B cell (primary cell): ENCODE measurements around the gene MAD1L1. TPM values are rescaled to one million over a fixed set of nuclear protein-coding genes. Genes with fewer than 3 reads are reported as not detected.

ENCODE experiments used
- ATAC-seq: fragments of 200-7000 bp; cut with Tn5 transposase; one replicate; pipeline ENCODE4 v1.10.0; 2021; ENCODE audit warnings: low read depth, mild to moderate bottlenecking, moderate number of reproducible peaks, moderate library complexity
- CTCF ChIA-PET: fragments of 350-600 bp; sonication (Branson Sonifier 250); formaldehyde crosslinking; loops from one replicate; lab custom pipeline; 2021; ENCODE audit warnings: antibody characterized with exemption, inconsistent platforms; lab: Charles Lee
- POLR2A ChIA-PET: fragments of 350-600 bp; sonication (Branson Sonifier 250); formaldehyde crosslinking; loops from one replicate; lab custom pipeline; 2021; ENCODE audit warnings: antibody characterized with exemption; lab: Charles Lee
- DNase-seq: peaks from one replicate; pipeline ENCODE4 v3.0.0; 2013
- H2AFZ ChIP-seq: 2 replicates; pipeline ENCODE4 v1.6.1; 2012; ENCODE audit warnings: mild to moderate bottlenecking, low read depth, low read length; ENCODE audit not compliant: insufficient read depth, poor library complexity, severe bottlenecking
- H3K27ac ChIP-seq, 2 donors: 1 replicate in 1 of 2; 2 replicates in 1 of 2; pipeline ENCODE4 v1.5.1; 2012 to 2013; ENCODE audit warnings: low read length in 2 of 2, mild to moderate bottlenecking in 2 of 2, moderate library complexity in 1 of 2
- H3K27me3 ChIP-seq, 4 experiments: fragments of 200-600 bp in 1 of 4; sonication (generic) in 1 of 4; replicated peaks in 1 of 4; 1 replicate in 2 of 4; 2 replicates in 2 of 4; pipeline versions ENCODE4 v1.6.1 to v1.7.0; 2013 to 2016; ENCODE audit warnings: low read length in 3 of 4, mild to moderate bottlenecking in 2 of 4, mixed read lengths in 1 of 4, moderate library complexity in 1 of 4; ENCODE audit not compliant: insufficient read depth in 4 of 4, control insufficient read depth in 3 of 4; ENCODE audit errors: control extremely low read depth in 1 of 4
- H3K36me3 ChIP-seq, 2 experiments: replicated peaks in 1 of 2; 1 replicate in 1 of 2; 2 replicates in 1 of 2; pipeline versions ENCODE4 v1.6.1 to v1.7.1; 2013; ENCODE audit warnings: low read length in 1 of 2; ENCODE audit not compliant: insufficient read depth in 2 of 2, control insufficient read depth in 1 of 2; ENCODE audit errors: control extremely low read depth in 1 of 2, extremely low read depth in 1 of 2
- H3K4me1 ChIP-seq, 2 donors: fragments of 200-600 bp in 1 of 2; sonication (generic) in 1 of 2; 1 replicate in 1 of 2; 2 replicates in 1 of 2; pipeline versions ENCODE4 v1.5.1 to v1.6.1; 2013 to 2017; ENCODE audit warnings: low read length in 2 of 2; ENCODE audit not compliant: control insufficient read depth in 2 of 2, insufficient read depth in 2 of 2
- H3K4me2 ChIP-seq: replicated peaks from 2 replicates; pipeline ENCODE3; 2012; ENCODE audit warnings: mild to moderate bottlenecking, low read depth, low read length; ENCODE audit not compliant: poor library complexity, severe bottlenecking
- H3K4me3 ChIP-seq, 5 experiments: fragments of 200-600 bp in 1 of 5; sonication (generic) in 1 of 5; 1 replicate in 3 of 5; 2 replicates in 2 of 5; pipeline versions ENCODE4 v1.5.1 to v1.7.0; 2011 to 2016; ENCODE audit warnings: low read length in 4 of 5, mild to moderate bottlenecking in 4 of 5, low read depth in 2 of 5, control low read depth in 1 of 5, moderate library complexity in 1 of 5; ENCODE audit not compliant: insufficient read depth in 1 of 5; ENCODE audit errors: control extremely low read depth in 1 of 5, extremely low read depth in 1 of 5
- H3K79me2 ChIP-seq: fragments of 200-600 bp; sonication (generic); one replicate; pipeline ENCODE4 v1.6.0; 2016; ENCODE audit warnings: low read length; ENCODE audit not compliant: control insufficient read depth, insufficient read depth
- H3K9ac ChIP-seq: fragments of 200-600 bp; sonication (generic); 2 replicates; pipeline ENCODE4 v1.6.1; 2017; ENCODE audit warnings: mild to moderate bottlenecking, low read length, moderate library complexity
- H3K9me3 ChIP-seq, 3 donors: one replicate each; pipeline versions ENCODE4 v1.6.1 to v1.7.1; 2013; ENCODE audit warnings: low read length in 2 of 3; ENCODE audit not compliant: control insufficient read depth in 2 of 3, insufficient read depth in 1 of 3; ENCODE audit errors: control extremely low read depth in 1 of 3
- H4K20me1 ChIP-seq: 2 replicates; pipeline ENCODE4 v1.6.0; 2012; ENCODE audit warnings: mild to moderate bottlenecking, low read length; ENCODE audit not compliant: insufficient read depth, control insufficient read depth, poor library complexity, severe bottlenecking
- H3K27ac Mint-ChIP-seq: one replicate; pipeline ENCODE4 v1.8.0; 2021; ENCODE audit warnings: mixed read lengths
- H3K27me3 Mint-ChIP-seq: one replicate; pipeline ENCODE4 v1.8.0; 2021; ENCODE audit warnings: mixed read lengths
- H3K4me1 Mint-ChIP-seq: one replicate; pipeline ENCODE4 v1.8.0; 2021; ENCODE audit warnings: mixed read lengths
- H3K4me3 Mint-ChIP-seq: one replicate; pipeline ENCODE4 v1.8.0; 2021; ENCODE audit warnings: mixed read lengths
- H3K9me3 Mint-ChIP-seq: one replicate; pipeline ENCODE4 v1.8.0; 2022; ENCODE audit warnings: mixed read lengths; ENCODE audit not compliant: insufficient read depth
- CTCF ChIP-seq: fragments of 200-600 bp; IDR thresholded peaks from one replicate; pipeline ENCODE4 v1.8.0; 2022; ENCODE audit warnings: antibody characterized with exemption, mild to moderate bottlenecking
- EZH2 ChIP-seq: IDR thresholded peaks from 2 replicates; pipeline ENCODE4 v1.6.1; 2012; ENCODE audit warnings: borderline replicate concordance, low read depth, mild to moderate bottlenecking, moderate library complexity, low read length; ENCODE audit not compliant: insufficient read depth, poor library complexity, severe bottlenecking
- WGBS: methylation state at CpG from one replicate; pipeline ENCODE4 v1.1.5; 2013; ENCODE audit warnings: missing lambda C conversion rate; ENCODE audit not compliant: insufficient coverage; 5-methylcytosine and 5-hydroxymethylcytosine counted together
- intact Hi-C: fragments of 100-400 bp; cut with micrococcal nuclease; formaldehyde crosslinking; loops from one replicate; pipeline ENCODE4 v1.10.0; 2022
- polyA plus RNA-seq: library from polyadenylated mRNA; depleted of rRNA; stranded (reverse); fragments of >200 nt; gene quantifications from 2 replicates; pipeline ENCODE4 v1.2.3, GENCODE V29; 2012
- total RNA-seq, 2 donors: library from RNA; stranded (reverse); fragments of 120-200 nt in 1 of 2; gene quantifications; 1 replicate in 1 of 2; 2 replicates in 1 of 2; pipeline versions ENCODE4 v1.2.3 to v1.2.4, GENCODE V29; 2013 to 2022

The MAD1L1 gene
- total and polyA plus RNA-seq, 2 donors (not counting 1 experiment from before 2014, with no cell fraction given) = 86.7 to 110 TPM

- ATAC-seq = peak; percentile 81
- no peak overlapping the region for H3K27ac ChIP-seq
- H3K4me2 ChIP-seq = no peak overlapping the region
- H3K27ac Mint-ChIP-seq = peak overlapping the region; percentile 11
- peaks cover 13% of the 10 kb centered on the region for H3K4me1 Mint-ChIP-seq
- H3K27me3 ChIP-seq = no peaks in the 10 kb centered on the region
- no peak overlapping the region for H3K4me3 ChIP-seq
- H3K36me3 ChIP-seq = peaks cover 0 to 5% of the 10 kb centered on the region in 2 experiments
- no peaks in the 10 kb centered on the region for H3K9me3 ChIP-seq
- H2AFZ ChIP-seq = no peak overlapping the region
- ChIA-PET CTCF (interaction anchor here (0.9 kb wide), 1 partner anchor 182 kb away, joined by 6 read pairs; no protein-coding TSS in a partner anchor), POLR2A (no interaction called here)
- intact Hi-C loops = no loop called here
- H3K9me3 Mint-ChIP-seq = no peaks in the 10 kb centered on the region
- DNase-seq = peak; percentile 43
- H3K4me1 ChIP-seq = peaks cover 6 to 11% of the 10 kb centered on the region in 2 donors
- H3K4me3 Mint-ChIP-seq = no peak overlapping the region
- no peak overlapping the region for H3K9ac ChIP-seq
- WGBS = 64% methylated on average over 28 of the region's 28 CpGs
- H4K20me1 ChIP-seq = peaks cover 6% of the 10 kb centered on the region
- TF ChIP-seq EZH2 = no peak
- H3K79me2 ChIP-seq = peaks cover 22% of the 10 kb centered on the region
- no peaks in the 10 kb centered on the region for H3K27me3 Mint-ChIP-seq
Observed at GRCh38 chr7:2165610-2166594, 66.8 kb downstream of the MAD1L1 start.

- peaks cover 13% of the 10 kb centered on the region for H3K4me1 Mint-ChIP-seq
- Histone ChIP-seq H3K4me1 (peaks cover 6 to 11% of the 10 kb centered on the region in 2 donors), H3K9me3 (no peaks in the 10 kb centered on the region), H3K27ac (no peak overlapping the region), H2AFZ (no peak overlapping the region), H3K27me3 (no peaks in the 10 kb centered on the region), H4K20me1 (peaks cover 6% of the 10 kb centered on the region), H3K9ac (no peak overlapping the region), H3K4me2 (no peak overlapping the region), H3K79me2 (peaks cover 22% of the 10 kb centered on the region), H3K36me3 (peaks cover 0 to 5% of the 10 kb centered on the region in 2 experiments), H3K4me3 (no peak overlapping the region)
- 93% methylated on average over 8 of the region's 10 CpGs for WGBS
- H3K9me3 Mint-ChIP-seq = no peaks in the 10 kb centered on the region
- CTCF ChIA-PET = no interaction called here
- intact Hi-C loops = no loop called here
- H3K4me3 Mint-ChIP-seq = no peak overlapping the region
- H3K27me3 Mint-ChIP-seq = no peaks in the 10 kb centered on the region
- POLR2A ChIA-PET = no interaction called here
- TF ChIP-seq EZH2 = no peak
- no peak for TF ChIP-seq CTCF
- no peak for DNase-seq
- no peak overlapping the region for H3K27ac Mint-ChIP-seq
- ATAC-seq = no peak
Observed at GRCh38 chr7:2165239-2165609, 67.5 kb downstream of the MAD1L1 start.
